DND-41 (cell line): ENCODE results near the gene C4orf33.
A peak's percentile ranks its signal among the peaks of the same experiment; 100 is the strongest.
"Not testable (repeated sequence)": the region's sequence is repeated elsewhere in the genome, so short reads cannot be mapped to it uniquely, and the experiment has no call there.

Source experiments
- ATAC-seq: fragments of 200-7000 bp; cut with Tn5 transposase; 3 replicates; pipeline ENCODE4 v1.9.1; 2021; ENCODE audit warnings: low read depth; ENCODE audit not compliant: insufficient read depth
- DNase-seq: peaks from one replicate; pipeline ENCODE4 v3.0.0-alpha.2; 2020
- H2AFZ ChIP-seq: 2 replicates; pipeline ENCODE4 v1.6.0; 2012; ENCODE audit warnings: low read depth, low read length
- H3K27ac ChIP-seq: 2 replicates; pipeline ENCODE4 v1.5.1; 2012; ENCODE audit warnings: low read length, inconsistent platforms
- H3K27me3 ChIP-seq: fragments of 200-600 bp; sonication (generic); 2 replicates; pipeline ENCODE4 v1.6.0; 2012; ENCODE audit warnings: low read length, mild to moderate bottlenecking, inconsistent platforms; ENCODE audit not compliant: insufficient read depth, poor library complexity
- H3K36me3 ChIP-seq: 2 replicates; pipeline ENCODE4 v1.5.1; 2012; ENCODE audit warnings: low read length, inconsistent platforms; ENCODE audit not compliant: insufficient read depth
- H3K4me1 ChIP-seq: 2 replicates; pipeline ENCODE4 v1.5.1; 2012; ENCODE audit warnings: mild to moderate bottlenecking, low read length; ENCODE audit not compliant: insufficient read depth
- H3K4me2 ChIP-seq: 2 replicates; pipeline ENCODE4 v1.6.0; 2012; ENCODE audit warnings: mild to moderate bottlenecking, moderate library complexity, low read length, inconsistent platforms; ENCODE audit not compliant: insufficient read depth
- H3K4me3 ChIP-seq, 2 experiments: fragments of 200-600 bp in 1 of 2; shearing (Covaris generic) in 1 of 2; 2 replicates each; pipeline ENCODE4 v1.5.1; 2012 to 2016; ENCODE audit warnings: inconsistent platforms in 2 of 2, low read length in 2 of 2, mild to moderate bottlenecking in 2 of 2, low read depth in 1 of 2, moderate library complexity in 1 of 2
- H3K79me2 ChIP-seq: 2 replicates; pipeline ENCODE4 v1.6.0; 2012; ENCODE audit warnings: low read length, inconsistent platforms; ENCODE audit not compliant: insufficient read depth
- H3K9ac ChIP-seq: 2 replicates; pipeline ENCODE4 v1.6.0; 2012; ENCODE audit warnings: low read depth, mild to moderate bottlenecking, inconsistent platforms, low read length, moderate library complexity
- H3K9me3 ChIP-seq: 2 replicates; pipeline ENCODE4 v1.5.1; 2012; ENCODE audit warnings: low read length, moderate library complexity, mild to moderate bottlenecking, inconsistent platforms; ENCODE audit not compliant: insufficient read depth, severe bottlenecking
- H4K20me1 ChIP-seq: 2 replicates; pipeline ENCODE4 v1.6.0; 2012; ENCODE audit warnings: low read length; ENCODE audit not compliant: insufficient read depth
- EZH2 ChIP-seq: IDR thresholded peaks from 3 replicates; pipeline ENCODE4 v1.6.1; 2012; ENCODE audit warnings: borderline replicate concordance, low read depth, mild to moderate bottlenecking, moderate library complexity, low read length, inconsistent platforms; ENCODE audit not compliant: severe bottlenecking
- TF ChIP-seq, protein P1 (sequence below): IDR thresholded peaks from 2 replicates; pipeline ENCODE4 v1.5.1; 2012; ENCODE audit warnings: borderline replicate concordance, low read length, moderate library complexity, mild to moderate bottlenecking; ENCODE audit not compliant: poor library complexity, severe bottlenecking; ENCODE audit errors: extremely low read depth

C4orf33 gene

DNA sequence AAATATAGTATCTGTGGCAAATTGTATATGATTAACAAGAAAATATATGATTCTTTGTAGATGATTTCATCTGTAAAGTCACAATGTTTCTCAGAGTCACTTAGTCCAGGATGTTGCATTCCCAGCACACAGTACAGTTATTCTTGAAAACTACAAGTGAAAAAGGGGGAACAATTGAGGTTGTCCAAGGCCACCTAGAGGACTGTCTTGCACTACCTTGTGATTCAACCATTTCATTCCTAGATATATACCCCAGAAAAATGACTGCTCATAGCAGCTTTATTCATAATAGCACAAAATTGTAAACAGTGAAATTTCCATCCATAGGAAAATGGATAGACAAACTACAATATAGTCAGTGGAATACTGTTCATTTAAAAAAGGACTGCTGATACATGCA is 16.0 kb downstream of the C4orf33 start:
- no peak overlapping the region for H3K9ac ChIP-seq
- no peaks in the 10 kb centered on the region for H3K9me3 ChIP-seq
- DNase-seq (no peak), ATAC-seq (no peak)
- no peak overlapping the region for H3K4me2 ChIP-seq
- no peak for TF ChIP-seq EZH2
- TF ChIP-seq, protein P1, sequence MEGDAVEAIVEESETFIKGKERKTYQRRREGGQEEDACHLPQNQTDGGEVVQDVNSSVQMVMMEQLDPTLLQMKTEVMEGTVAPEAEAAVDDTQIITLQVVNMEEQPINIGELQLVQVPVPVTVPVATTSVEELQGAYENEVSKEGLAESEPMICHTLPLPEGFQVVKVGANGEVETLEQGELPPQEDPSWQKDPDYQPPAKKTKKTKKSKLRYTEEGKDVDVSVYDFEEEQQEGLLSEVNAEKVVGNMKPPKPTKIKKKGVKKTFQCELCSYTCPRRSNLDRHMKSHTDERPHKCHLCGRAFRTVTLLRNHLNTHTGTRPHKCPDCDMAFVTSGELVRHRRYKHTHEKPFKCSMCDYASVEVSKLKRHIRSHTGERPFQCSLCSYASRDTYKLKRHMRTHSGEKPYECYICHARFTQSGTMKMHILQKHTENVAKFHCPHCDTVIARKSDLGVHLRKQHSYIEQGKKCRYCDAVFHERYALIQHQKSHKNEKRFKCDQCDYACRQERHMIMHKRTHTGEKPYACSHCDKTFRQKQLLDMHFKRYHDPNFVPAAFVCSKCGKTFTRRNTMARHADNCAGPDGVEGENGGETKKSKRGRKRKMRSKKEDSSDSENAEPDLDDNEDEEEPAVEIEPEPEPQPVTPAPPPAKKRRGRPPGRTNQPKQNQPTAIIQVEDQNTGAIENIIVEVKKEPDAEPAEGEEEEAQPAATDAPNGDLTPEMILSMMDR = peak; percentile 14
- no peaks in the 10 kb centered on the region for H3K79me2 ChIP-seq
- no peak overlapping the region for H3K27ac ChIP-seq
- H3K4me3 ChIP-seq = no peak overlapping the region
- peaks cover 15% of the 10 kb centered on the region; the same call in 1 of the 2 replicates for H3K36me3 ChIP-seq
- H2AFZ ChIP-seq = no peak overlapping the region
- no peaks in the 10 kb centered on the region for H4K20me1 ChIP-seq
- H3K27me3 ChIP-seq = no peaks in the 10 kb centered on the region
- no peaks in the 10 kb centered on the region for H3K4me1 ChIP-seq

DNA sequence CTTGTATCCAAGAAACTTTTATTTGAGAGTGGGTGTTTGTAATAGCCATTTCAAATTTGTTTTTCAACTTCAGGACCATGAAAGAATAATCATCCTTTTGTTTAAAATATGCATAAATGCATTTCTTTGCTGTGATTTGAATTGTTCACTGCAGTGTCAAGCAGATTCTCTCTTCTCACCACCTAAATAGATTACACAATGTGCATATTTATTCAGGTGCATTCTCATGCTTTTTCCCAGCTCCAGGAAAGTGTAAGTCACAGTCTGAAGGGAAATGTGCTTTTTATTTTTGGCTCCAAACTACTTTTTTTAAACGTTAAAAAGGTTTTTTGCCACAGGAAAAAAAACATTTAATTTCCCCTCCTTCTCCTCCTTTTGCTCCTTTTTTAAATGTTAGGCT is 17.5 kb downstream of the C4orf33 start:
- no peaks in the 10 kb centered on the region for H3K9me3 ChIP-seq
- ATAC-seq (no peak), DNase-seq (no peak)
- no peak overlapping the region for H2AFZ ChIP-seq
- H4K20me1 ChIP-seq = no peaks in the 10 kb centered on the region
- no peak overlapping the region for H3K9ac ChIP-seq
- no peak overlapping the region for H3K4me3 ChIP-seq
- no peak overlapping the region for H3K4me2 ChIP-seq
- TF ChIP-seq, protein P1 = no peak
- no peak for TF ChIP-seq EZH2
- H3K79me2 ChIP-seq = no peaks in the 10 kb centered on the region
- H3K4me1 ChIP-seq = no peaks in the 10 kb centered on the region
- H3K36me3 ChIP-seq = peaks cover 15% of the 10 kb centered on the region; the same call in 1 of the 2 replicates
- H3K27me3 ChIP-seq = no peaks in the 10 kb centered on the region
- no peak overlapping the region for H3K27ac ChIP-seq

DNA sequence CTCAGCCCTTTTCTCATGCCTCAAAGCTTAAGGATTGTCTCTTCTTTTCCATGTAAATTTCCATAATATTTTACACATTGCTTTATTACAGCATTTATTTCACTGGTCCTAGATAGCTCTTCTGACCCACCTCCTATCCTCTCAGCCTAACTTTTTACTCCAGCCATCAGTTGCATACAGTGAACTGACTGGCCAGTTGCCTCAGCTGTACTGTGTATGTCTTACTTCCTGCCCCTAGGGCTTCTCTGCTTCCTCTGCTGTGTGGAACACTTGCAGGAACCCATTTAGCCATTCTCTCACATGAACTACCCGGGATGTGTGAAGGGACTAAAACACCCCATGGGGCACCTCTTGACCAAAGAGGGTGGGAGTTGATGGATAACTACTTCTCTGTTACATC is 18.0 kb downstream of the C4orf33 start:
- Histone ChIP-seq H3K9ac (no peak overlapping the region), H3K9me3 (no peaks in the 10 kb centered on the region), H3K4me2 (no peak overlapping the region), H3K4me3 (no peak overlapping the region), H3K79me2 (no peaks in the 10 kb centered on the region), H3K36me3 (peaks cover 15% of the 10 kb centered on the region; the same call in 1 of the 2 replicates), H2AFZ (no peak overlapping the region), H3K27me3 (no peaks in the 10 kb centered on the region), H3K27ac (no peak overlapping the region), H3K4me1 (no peaks in the 10 kb centered on the region), H4K20me1 (no peaks in the 10 kb centered on the region)
- no peak for TF ChIP-seq EZH2
- TF ChIP-seq, protein P1 = no peak
- peak; percentile 40; the same call in 1 of the 3 replicates for ATAC-seq
- DNase-seq = no peak

DNA sequence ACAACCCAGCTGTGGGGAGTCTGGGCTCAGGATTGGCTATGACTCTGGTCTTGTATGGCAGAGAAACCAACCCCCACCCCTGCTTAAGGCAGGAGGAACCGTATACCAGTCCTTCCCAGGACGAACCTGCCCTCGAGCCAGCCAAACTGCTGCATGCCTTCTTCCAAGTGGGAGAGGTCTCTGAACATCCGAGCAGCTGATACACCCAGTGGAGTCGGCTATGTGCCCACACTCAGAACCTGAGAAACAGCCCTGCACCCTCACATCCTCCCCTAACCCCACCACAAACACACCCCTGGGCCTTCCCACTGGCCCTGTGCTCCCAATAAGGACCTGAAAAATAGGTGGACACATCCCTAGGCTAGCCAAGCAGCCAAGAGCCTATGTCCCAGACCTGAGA is 21.8 kb downstream of the C4orf33 start:
- H3K4me1 ChIP-seq = no peaks in the 10 kb centered on the region
- H3K36me3 ChIP-seq = no peaks in the 10 kb centered on the region
- ATAC-seq (no peak), DNase-seq (no peak)
- H2AFZ ChIP-seq = no peak overlapping the region
- no peaks in the 10 kb centered on the region for H4K20me1 ChIP-seq
- no peaks in the 10 kb centered on the region for H3K27me3 ChIP-seq
- H3K9me3 ChIP-seq = no peaks in the 10 kb centered on the region
- H3K4me2 ChIP-seq = no peak overlapping the region
- no peak for TF ChIP-seq EZH2
- TF ChIP-seq, protein P1 = no peak
- no peak overlapping the region for H3K4me3 ChIP-seq
- no peak overlapping the region for H3K27ac ChIP-seq
- H3K9ac ChIP-seq = no peak overlapping the region
- H3K79me2 ChIP-seq = no peaks in the 10 kb centered on the region

DNA sequence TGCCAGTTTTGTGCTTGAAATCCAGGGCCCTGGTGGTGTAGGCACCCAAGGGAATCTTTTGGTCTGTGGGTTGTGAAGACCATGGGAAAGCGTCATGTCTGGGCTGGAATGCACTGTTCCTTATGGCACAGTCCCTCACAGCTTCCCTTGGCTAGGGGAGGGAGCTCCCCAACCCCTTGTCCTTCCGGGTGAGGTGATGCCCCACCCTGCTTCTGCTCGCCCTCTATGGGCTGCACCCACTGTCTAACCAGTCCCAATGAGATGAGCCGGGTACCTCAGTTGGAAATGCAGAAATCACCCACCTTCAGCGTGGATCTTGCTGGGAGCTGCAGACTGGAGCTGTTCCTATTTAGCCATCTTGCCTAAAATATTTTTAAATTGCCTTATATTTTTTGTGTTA is 30.7 kb downstream of the C4orf33 start:
- not testable (repeated sequence) for H4K20me1 ChIP-seq, H3K36me3 ChIP-seq, H3K4me1 ChIP-seq, ATAC-seq, DNase-seq, H3K9me3 ChIP-seq, H3K4me2 ChIP-seq, H3K79me2 ChIP-seq, H3K9ac ChIP-seq, H3K27me3 ChIP-seq, H2AFZ ChIP-seq, H3K4me3 ChIP-seq, H3K27ac ChIP-seq
